Fibroblast of pulmonary artery (primary cell): Measurements from ENCODE around the gene GPC5.

Experiments used
- DNase-seq: peaks from one replicate; pipeline ENCODE4 v3.0.0-alpha.2; 2010; ENCODE audit warnings: low read depth
- H3K4me3 ChIP-seq: replicated peaks from 2 replicates; pipeline ENCODE4 v1.5.1; 2011; ENCODE audit warnings: low read depth, mild to moderate bottlenecking, control low read depth, low read length, moderate library complexity
- CTCF ChIP-seq: IDR thresholded peaks from 2 replicates; pipeline ENCODE4 v1.5.1; 2011; ENCODE audit warnings: mild to moderate bottlenecking, control low read depth, low read length, inconsistent platforms; ENCODE audit errors: missing control alignments

Gene GPC5

GRCh38 chr13:91948736-91949135, 550.3 kb downstream of the GPC5 start:
- H3K4me3 ChIP-seq = no peak overlapping the region
- TF ChIP-seq CTCF = no peak

GRCh38 chr13:91950803-91951202, 552.4 kb downstream of the GPC5 start:
- H3K4me3 ChIP-seq = no peak overlapping the region
- no peak for DNase-seq
- no peak for TF ChIP-seq CTCF

More at GRCh38 chr13:91948736-91949135, 550.3 kb downstream of the GPC5 start:
- no peak for DNase-seq

- H3K4me3 ChIP-seq = no peak overlapping the region
- no peak for TF ChIP-seq CTCF
- no peak for DNase-seq
These were observed 557.3 kb downstream of the GPC5 start for GRCh38 chr13:91955546-91956355.

GRCh38 chr13:91960947-91961346, 562.5 kb downstream of the GPC5 start:
- no peak overlapping the region for H3K4me3 ChIP-seq
- no peak for DNase-seq
- no peak for TF ChIP-seq CTCF

GRCh38 chr13:91962946-91963345, 564.5 kb downstream of the GPC5 start:
- TF ChIP-seq CTCF = no peak
- H3K4me3 ChIP-seq = no peak overlapping the region
- DNase-seq = no peak

- no peak overlapping the region for H3K4me3 ChIP-seq
- no peak for DNase-seq
- TF ChIP-seq CTCF = no peak
These were observed 567.1 kb downstream of the GPC5 start for GRCh38 chr13:91965511-91965910.

GRCh38 chr13:91978571-91978970, 580.1 kb downstream of the GPC5 start:
- H3K4me3 ChIP-seq = no peak overlapping the region
- DNase-seq = no peak
- no peak for TF ChIP-seq CTCF
